ENCODE data around the gene KREMEN2.

The KREMEN2 gene

GRCh38 chr16:2979669-2980226 is 15.7 kb downstream of the KREMEN2 start:
- in situ Hi-C loops (cut with MboI; ENCODE audit: low pct_unique_long_range_greater_than_20kb, low sequenced_read_pairs, unreplicated experiment) = no loop called here
- DNase-seq (ENCODE audit: low spot score) = peak; percentile 56
- TF ChIP-seq CTCF (IDR thresholded peaks at IDR 0.05; ENCODE audit: extremely low read depth, insufficient read depth, missing control alignments) = no peak

GRCh38 chr16:2980227-2981176 is 16.4 kb downstream of the KREMEN2 start, which contains the start of gene PKMYT1:
TSS of gene PKMYT1 (minus strand) at chr16:2980446. CDS start at chr16:2979657, 789 bp downstream.
- peak; percentile 100 for DNase-seq (ENCODE audit: low spot score)
- no peak for TF ChIP-seq CTCF (IDR thresholded peaks at IDR 0.05; ENCODE audit: extremely low read depth, insufficient read depth, missing control alignments)
- in situ Hi-C loops (cut with MboI; ENCODE audit: low pct_unique_long_range_greater_than_20kb, low sequenced_read_pairs, unreplicated experiment) = no loop called here

GRCh38 chr16:2981177-2981898 is 17.3 kb downstream of the KREMEN2 start:
- TF ChIP-seq CTCF (IDR thresholded peaks at IDR 0.05; ENCODE audit: extremely low read depth, insufficient read depth, missing control alignments) = no peak
- in situ Hi-C loops (cut with MboI; ENCODE audit: low pct_unique_long_range_greater_than_20kb, low sequenced_read_pairs, unreplicated experiment) = no loop called here

GRCh38 chr16:2981899-2982250 is 17.8 kb downstream of the KREMEN2 start:
- in situ Hi-C loops (cut with MboI; ENCODE audit: low pct_unique_long_range_greater_than_20kb, low sequenced_read_pairs, unreplicated experiment) = no loop called here
- no peak for DNase-seq (ENCODE audit: low spot score)
- TF ChIP-seq CTCF (IDR thresholded peaks at IDR 0.05; ENCODE audit: extremely low read depth, insufficient read depth, missing control alignments) = no peak

More at GRCh38 chr16:2981177-2981898, 17.3 kb downstream of the KREMEN2 start:
- no peak for DNase-seq (ENCODE audit: low spot score)

- in situ Hi-C loops (cut with MboI; ENCODE audit: low pct_unique_long_range_greater_than_20kb, low sequenced_read_pairs, unreplicated experiment) = no loop called here
- no peak for DNase-seq (ENCODE audit: low spot score)
- TF ChIP-seq CTCF (IDR thresholded peaks at IDR 0.05; ENCODE audit: extremely low read depth, insufficient read depth, missing control alignments) = no peak
Measured at GRCh38 chr16:2982402-2982801, 18.3 kb downstream of the KREMEN2 start.

GRCh38 chr16:2983706-2984136 is 19.6 kb downstream of the KREMEN2 start:
- TF ChIP-seq CTCF (IDR thresholded peaks at IDR 0.05; ENCODE audit: extremely low read depth, insufficient read depth, missing control alignments) = peak; percentile 98
- in situ Hi-C loops (cut with MboI; ENCODE audit: low pct_unique_long_range_greater_than_20kb, low sequenced_read_pairs, unreplicated experiment) = no loop called here
- peak; percentile 92 for DNase-seq (ENCODE audit: low spot score)

Measured in GM13977 (cell line).